Measurements from ENCODE around the gene SLC17A9.

SLC17A9 gene

DNA sequence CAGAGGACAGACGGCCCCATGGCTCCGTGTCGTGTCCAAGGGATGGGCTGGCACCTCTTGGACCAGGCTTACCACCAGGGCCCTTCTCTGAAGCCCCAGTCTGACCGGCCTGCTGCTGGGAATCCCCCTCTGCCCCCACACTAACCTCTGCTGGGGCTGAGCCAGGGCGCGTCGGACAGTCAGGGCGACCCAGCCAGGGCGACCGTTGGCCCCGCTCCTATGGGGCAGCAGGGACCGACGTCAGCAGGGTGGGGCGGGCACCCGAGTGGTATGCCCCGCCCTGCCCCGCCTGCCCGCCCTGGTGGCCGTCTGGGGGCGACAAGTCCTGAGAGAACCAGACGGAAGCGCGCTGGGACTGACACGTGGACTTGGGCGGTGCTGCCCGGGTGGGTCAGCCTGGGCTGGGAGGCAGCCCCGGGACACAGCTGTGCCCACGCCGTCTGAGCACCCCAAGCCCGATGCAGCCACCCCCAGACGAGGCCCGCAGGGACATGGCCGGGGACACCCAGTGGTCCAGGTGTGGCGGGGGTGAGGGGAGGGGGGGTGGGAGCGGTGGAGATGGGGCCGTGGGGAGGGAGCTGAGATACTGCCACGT is at the start of gene SLC17A9:
TSS of gene SLC17A9 (plus strand) at position 337 of the 595 bp plus-strand sequence. CDS start at position 459, 122 bp downstream.
- DNase-seq (ENCODE audit: low spot score): peak; percentile 21

- no peak for DNase-seq (ENCODE audit: low spot score)
These were observed 49.4 kb upstream of the SLC17A9 start for GRCh38 chr20:62902926-62903615.

DNA sequence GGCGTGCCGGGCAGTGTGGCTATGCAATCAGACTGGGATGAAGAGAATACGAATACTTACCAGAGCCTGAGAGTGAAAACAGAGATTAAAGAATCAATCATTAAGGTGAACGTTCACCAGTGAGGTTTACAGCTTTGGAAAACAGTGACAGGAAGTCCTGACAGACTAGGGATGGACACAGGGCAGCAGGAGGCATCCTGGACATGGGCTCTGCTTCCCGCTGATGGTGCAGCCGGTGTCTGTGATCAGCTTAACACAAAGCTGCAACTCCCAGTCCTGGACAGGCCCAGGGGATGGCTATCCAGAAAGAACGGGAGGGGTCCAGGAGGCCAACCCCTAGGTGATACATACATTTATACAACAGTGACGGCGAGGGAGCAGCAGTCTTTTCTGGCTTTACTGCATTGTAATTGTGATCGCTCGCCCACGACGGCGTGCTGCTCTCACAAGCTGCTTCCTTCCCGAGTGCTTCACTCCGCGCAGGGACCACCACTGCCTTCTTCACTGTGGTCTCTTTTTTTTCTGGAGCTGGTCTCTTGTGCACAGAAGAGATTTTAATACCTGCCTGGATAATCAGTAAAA is 46.9 kb upstream of the SLC17A9 start:
- DNase-seq (ENCODE audit: low spot score): no peak

DNA sequence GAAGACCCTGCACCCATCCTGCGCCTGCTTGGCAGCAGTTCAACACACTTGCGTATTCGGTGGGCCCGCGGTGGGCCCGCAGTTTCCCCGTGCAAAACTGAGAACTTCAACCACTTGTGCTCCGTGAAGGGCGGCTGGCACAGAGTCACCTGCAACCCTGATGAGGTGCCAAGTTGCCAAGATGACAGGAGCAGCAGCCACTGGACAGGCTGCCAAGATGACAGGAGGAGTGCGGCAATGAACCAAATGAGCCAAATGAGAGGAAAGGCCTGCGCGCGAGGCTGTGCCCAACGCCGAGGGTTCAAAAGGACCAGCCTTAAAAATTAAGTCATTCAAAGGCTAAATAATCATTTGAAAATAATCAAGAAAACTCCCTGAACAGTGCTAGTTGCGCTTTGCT is 46.3 kb upstream of the SLC17A9 start:
- DNase-seq (ENCODE audit: low spot score): no peak

GRCh38 chr20:62906647-62907375 is 45.7 kb upstream of the SLC17A9 start:
- DNase-seq (ENCODE audit: low spot score): no peak

DNA sequence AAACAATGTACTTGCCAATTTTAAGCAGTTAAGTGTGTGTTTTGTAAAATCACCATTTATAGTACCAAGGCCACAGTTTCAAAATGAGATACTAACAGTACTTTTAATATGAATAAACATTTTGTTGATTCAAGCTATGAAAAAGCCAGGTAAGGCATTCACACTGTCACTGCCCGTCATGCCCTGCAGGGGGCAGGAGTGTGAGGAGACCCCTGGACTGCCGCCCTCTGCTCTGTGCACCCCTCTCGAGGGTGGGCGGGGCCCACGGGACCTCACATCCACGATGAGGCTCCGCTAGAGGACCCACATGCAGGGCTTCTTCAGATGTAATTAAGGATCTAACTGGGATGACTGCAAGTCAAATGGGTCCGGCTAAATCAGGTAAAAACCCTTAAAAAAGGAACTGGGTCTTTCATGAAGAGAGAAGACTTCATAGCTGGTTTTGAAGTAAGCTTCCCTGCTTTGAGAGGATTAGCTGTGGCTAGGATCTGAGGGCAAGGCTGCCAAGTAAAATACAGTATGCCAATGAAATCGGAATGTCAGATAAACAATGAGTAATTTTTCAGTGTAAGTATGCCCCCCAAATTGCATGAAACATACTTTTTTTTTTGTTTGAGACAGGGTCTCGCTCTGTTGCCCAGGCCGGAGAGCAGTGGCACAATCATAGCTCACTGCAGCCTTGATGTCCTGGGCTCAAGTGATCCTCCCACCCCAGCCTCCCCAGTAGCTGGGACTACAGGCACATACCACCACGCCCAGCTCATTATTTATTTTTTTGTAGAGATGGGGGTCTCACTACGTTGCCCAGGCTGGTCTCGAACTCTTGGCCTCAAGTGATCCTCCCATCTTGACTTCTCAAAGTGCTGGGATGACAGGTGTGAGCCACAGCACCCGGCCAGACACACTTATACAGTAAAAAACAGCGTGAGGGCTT is 44.9 kb upstream of the SLC17A9 start:
- no peak for DNase-seq (ENCODE audit: low spot score)

DNA sequence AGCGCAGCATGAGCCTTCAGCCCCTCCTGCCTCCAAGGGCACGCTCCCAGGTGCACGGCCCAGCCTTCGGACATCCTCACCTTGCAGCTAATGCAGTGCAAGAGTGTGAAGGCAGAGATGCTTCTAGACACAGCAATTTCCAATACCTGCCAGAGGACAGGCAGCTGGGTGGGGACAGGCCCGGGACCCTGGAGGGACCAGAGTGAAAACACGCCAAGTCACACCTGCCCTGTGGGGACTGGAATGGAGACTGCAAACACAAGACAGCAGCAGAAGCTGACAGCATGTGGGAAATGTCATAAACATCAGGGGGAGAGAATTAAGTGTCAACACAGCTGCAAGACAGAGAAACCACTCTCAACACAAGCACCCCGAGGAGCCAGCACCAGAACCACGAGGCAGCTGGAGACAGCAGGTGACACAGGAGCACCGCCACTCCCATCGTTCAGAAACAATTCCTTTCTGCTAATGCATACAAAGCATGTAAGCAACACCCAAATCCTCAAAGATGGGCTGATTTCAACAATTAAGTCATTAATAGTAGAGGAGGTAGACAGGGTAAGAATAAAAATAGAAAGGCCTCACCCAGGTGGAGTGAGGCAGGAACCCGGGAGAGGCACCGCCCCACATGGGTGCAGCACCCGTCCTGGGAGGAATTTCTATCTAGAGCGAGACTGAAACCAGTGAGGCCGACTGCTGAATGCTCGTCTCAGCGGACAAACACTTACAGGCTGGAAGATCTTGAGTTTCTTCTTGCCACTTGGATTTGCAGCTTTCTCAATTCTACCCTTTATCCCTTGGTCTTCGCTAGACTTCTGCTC is 43.3 kb upstream of the SLC17A9 start:
- DNase-seq (ENCODE audit: low spot score): no peak

GRCh38 chr20:62910217-62910766 is 42.2 kb upstream of the SLC17A9 start:
- no peak for DNase-seq (ENCODE audit: low spot score)

DNA sequence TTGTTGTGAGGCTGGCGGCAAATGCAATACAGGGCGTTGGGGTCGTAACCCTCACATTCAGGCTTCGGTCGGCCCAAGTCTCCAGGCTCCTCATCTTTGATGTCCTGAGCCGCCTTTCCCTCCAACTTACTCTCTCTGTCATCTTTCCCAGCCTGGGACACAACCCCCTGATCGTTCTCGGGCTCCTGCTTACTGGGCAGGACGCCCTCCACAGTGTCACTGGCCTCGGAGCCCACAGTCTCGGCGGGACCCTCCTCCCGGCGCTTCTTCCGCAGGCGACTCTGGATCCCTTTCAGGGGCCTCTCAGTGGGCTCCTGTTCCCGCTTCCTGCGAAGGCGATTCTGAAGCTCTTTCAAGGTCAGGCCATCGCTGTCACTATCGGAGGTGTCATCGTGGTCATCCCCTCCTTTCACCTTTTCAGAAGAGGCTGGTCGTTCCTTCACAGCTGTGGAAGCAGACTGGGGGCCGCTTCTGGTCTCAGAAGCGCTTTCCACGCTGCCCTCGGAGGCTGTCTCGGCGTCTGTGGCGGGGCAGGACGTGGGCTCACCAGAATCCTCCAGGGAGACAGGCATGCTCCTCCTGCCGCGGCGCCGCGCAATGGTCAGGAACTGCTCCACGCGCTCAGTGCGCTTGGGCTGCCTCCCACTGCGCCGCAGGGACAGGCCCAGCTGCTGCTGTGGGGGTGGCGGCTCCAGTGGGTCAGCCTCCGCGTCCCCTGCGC is 41.6 kb upstream of the SLC17A9 start:
- DNase-seq (ENCODE audit: low spot score): no peak

- DNase-seq (ENCODE audit: low spot score): no peak
These were observed 40.7 kb upstream of the SLC17A9 start for GRCh38 chr20:62911701-62912280.

DNA sequence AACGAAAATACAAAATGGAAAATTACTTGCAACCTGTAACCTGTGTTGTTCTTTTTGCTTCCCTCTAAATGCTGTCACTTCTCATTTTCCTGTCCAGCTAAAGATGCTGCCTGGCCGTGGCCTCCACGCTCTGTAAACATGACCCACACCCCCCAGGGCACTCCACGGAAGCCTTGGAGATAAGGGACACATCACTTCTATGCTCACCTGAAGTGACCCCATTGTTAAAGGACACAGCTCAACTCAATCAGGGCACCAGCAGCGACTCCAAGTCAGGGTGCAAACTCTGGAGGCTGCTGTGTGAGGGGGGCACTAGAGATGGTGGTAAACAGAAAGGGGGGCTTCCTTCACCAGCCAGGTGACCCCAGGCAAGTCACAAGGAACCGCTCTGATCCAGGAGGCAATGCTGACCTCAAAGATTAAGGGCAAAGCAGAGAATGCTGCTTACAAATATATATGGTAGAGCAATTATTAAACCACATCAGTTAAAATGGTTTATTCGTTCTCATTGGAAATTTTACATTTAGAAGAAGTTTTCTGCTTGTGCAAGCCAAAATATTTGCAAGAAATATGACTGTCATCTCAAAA is 39.4 kb upstream of the SLC17A9 start:
- DNase-seq (ENCODE audit: low spot score): no peak

GRCh38 chr20:62914436-62914835 is 38.1 kb upstream of the SLC17A9 start:
- DNase-seq (ENCODE audit: low spot score): no peak

DNA sequence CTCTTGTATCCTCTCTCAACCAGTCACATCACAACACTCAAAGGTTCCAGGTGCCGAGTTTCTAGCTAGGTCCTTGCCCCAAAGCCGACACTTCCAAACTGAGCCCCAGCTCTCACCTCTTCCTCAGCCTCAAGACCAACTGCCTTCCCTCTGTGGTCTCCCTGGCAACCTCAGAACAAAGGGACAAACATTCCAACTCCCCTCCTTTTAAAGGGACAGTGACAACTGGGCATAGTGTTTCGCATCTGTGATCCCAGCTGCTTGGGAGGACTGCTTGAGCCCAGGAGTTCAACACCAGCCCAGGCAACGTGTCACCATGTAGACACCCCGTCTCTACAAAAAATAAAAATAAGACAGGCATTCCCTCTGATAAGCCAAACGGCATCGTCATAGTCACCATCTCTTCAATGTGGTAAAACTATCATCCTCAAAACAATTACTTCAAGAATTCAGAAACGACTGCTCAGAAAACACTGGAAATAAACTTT is 37.5 kb upstream of the SLC17A9 start:
- DNase-seq (ENCODE audit: low spot score): no peak

- DNase-seq (ENCODE audit: low spot score): no peak
These were observed 35.6 kb upstream of the SLC17A9 start for GRCh38 chr20:62916703-62917476.

DNA sequence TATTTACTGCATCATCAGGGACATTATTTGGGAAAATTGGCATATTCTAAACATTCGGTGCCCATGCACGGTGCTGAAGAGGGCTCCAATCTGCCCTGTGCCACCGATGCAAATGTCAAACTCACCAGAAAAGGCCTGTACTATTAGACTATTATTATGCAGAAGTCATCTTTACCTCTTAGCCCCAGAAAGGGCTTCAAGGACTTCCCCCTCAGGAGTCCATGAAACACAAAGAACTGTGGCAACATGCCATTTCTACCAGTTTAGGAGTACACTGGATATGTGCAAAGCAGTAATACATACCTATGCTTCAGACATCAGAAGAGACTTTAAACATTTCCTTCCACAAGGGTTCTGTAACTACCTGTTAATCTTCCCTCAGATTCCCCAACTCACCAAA is 34.8 kb upstream of the SLC17A9 start:
- no peak for DNase-seq (ENCODE audit: low spot score)

- peak; percentile 60 for DNase-seq (ENCODE audit: low spot score)
These were observed 34.4 kb upstream of the SLC17A9 start for GRCh38 chr20:62918147-62918546.

DNA sequence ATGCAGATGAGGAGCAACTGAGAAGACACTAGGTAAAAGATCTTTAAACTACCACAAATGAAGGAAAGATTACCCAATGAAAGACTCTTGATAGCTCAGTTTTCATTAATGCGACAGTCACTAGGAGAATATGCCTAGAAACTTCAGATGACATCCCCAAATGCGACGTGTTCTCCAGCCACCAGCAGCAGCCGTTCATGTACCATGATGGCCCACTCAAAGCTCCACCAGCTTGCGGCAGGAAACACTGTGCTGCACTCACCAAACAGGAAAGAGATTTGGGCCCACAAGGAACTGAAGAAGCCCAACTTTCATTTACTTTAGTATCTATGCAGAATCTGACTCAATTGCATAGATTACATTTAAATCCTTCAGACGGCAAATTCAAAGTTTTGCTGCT is 33.7 kb upstream of the SLC17A9 start:
- peak; percentile 55 for DNase-seq (ENCODE audit: low spot score)

DNA sequence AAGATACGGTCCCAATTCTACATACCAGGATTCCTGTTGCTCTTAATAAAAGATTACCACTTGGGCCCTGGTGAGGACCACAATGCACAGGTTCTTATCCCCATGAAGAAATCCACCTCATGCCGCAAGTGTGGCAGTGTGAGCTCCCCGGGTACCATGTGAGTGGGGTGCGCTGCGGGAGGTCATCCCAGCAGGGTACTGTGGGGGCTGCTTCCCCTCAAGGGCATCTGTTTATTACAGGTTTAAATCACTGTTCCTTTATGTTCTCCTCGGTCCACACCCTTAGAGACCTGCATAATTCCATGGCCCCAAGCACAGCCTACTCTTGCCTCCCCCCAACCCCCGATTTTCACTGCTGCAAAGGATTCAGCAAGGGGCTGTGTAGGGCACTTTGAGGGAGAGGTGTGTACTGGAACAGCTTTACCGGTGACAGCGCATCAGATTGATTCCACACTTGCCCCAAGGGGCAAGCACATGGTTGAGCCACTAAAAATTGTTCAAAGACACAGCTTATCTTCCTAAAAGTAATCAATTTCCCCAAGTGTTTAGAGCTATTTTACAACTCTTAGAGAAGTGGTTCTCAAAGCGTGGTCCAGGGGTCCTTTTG is 32.4 kb upstream of the SLC17A9 start:
- DNase-seq (ENCODE audit: low spot score): no peak
